ENCODE data around the gene KDM4C. TPM values are rescaled to one million over a fixed set of nuclear protein-coding genes. Genes with fewer than 3 reads are reported as not detected.

KDM4C gene
- total and polyA plus RNA-seq, 2 of the 13 experiments (the other 11 are each of a cell fraction or from before 2014, with no cell fraction given), result 19.4 to 23.6 TPM

DNA sequence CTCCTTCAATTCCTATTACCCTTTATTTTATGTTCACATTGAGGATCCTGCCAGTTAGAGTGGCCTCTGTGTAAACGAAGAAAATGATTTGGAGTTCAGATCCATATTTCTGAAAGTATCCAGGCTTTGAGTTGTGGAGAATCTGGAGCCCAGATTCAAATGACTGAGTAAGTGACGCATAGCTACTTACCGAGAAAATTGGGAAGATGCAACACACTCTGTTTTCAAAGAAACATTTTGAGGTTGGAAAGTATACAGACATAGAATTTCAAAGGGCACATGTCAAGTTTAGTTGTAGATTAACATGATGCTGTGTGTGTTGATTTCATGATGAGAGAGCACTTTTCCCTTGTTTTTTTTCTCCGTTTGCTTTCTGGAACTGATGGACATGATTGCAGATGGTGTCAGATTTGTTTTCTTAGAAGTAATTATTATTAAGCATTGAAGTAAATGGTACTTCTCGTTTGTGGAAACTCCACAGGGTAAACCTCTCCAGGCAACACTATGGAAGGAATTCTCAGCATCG lies 148.1 kb downstream of the KDM4C start (continued):
- TF ChIP-seq, protein P1, sequence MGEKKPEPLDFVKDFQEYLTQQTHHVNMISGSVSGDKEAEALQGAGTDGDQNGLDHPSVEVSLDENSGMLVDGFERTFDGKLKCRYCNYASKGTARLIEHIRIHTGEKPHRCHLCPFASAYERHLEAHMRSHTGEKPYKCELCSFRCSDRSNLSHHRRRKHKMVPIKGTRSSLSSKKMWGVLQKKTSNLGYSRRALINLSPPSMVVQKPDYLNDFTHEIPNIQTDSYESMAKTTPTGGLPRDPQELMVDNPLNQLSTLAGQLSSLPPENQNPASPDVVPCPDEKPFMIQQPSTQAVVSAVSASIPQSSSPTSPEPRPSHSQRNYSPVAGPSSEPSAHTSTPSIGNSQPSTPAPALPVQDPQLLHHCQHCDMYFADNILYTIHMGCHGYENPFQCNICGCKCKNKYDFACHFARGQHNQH (CRISPR knock-in tag; IDR thresholded peaks at IDR 0.05), result no peak
- TF ChIP-seq ISL2 (CRISPR knock-in tag; IDR thresholded peaks at IDR 0.05) (no peak), BRD4 (CRISPR knock-in tag; IDR thresholded peaks at IDR 0.05) (no peak), FLYWCH1 (CRISPR knock-in tag; IDR thresholded peaks at IDR 0.05) (no peak), CSRNP2 (CRISPR knock-in tag; conservative IDR thresholded peaks at IDR 0.05; ENCODE audit: low read depth) (no peak), CBFB (CRISPR knock-in tag; IDR thresholded peaks at IDR 0.05) (no peak), PAXIP1 (CRISPR knock-in tag; conservative IDR thresholded peaks at IDR 0.05) (peak; percentile 32; the same call in 1 of the 2 replicates), RARG (CRISPR knock-in tag; IDR thresholded peaks at IDR 0.05; ENCODE audit: low read depth) (no peak), RBFOX2 (IDR thresholded peaks at IDR 0.05; ENCODE audit: low read depth, low read length) (no peak), MLXIP (CRISPR knock-in tag; IDR thresholded peaks at IDR 0.05; ENCODE audit: borderline replicate concordance) (no peak), MAFF (IDR thresholded peaks at IDR 0.05; ENCODE audit: low read depth, low read length) (no peak), SATB2 (CRISPR knock-in tag; IDR thresholded peaks at IDR 0.05) (no peak), ARNT (IDR thresholded peaks at IDR 0.05) (no peak), EP300 (IDR thresholded peaks at IDR 0.05; ENCODE audit: low read depth in 2 of 2, low read length in 2 of 2) (peak in 1 of 2 experiments; percentile 30; a peak in 1 of 4 replicates), EP300 (CRISPR knock-in tag; IDR thresholded peaks at IDR 0.05; ENCODE audit: borderline replicate concordance) (no peak)
- TF ChIP-seq, protein P2, sequence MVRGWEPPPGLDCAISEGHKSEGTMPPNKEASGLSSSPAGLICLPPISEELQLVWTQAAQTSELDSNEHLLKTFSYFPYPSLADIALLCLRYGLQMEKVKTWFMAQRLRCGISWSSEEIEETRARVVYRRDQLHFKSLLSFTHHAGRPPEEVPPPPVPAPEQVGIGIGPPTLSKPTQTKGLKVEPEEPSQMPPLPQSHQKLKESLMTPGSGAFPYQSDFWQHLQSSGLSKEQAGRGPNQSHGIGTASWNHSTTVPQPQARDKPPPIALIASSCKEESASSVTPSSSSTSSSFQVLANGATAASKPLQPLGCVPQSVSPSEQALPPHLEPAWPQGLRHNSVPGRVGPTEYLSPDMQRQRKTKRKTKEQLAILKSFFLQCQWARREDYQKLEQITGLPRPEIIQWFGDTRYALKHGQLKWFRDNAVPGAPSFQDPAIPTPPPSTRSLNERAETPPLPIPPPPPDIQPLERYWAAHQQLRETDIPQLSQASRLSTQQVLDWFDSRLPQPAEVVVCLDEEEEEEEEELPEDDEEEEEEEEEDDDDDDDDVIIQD (CRISPR knock-in tag; IDR thresholded peaks at IDR 0.05; ENCODE audit: low read depth), result peak; percentile 44; the same call in 1 of the 2 replicates
- TF ChIP-seq, protein P3, sequence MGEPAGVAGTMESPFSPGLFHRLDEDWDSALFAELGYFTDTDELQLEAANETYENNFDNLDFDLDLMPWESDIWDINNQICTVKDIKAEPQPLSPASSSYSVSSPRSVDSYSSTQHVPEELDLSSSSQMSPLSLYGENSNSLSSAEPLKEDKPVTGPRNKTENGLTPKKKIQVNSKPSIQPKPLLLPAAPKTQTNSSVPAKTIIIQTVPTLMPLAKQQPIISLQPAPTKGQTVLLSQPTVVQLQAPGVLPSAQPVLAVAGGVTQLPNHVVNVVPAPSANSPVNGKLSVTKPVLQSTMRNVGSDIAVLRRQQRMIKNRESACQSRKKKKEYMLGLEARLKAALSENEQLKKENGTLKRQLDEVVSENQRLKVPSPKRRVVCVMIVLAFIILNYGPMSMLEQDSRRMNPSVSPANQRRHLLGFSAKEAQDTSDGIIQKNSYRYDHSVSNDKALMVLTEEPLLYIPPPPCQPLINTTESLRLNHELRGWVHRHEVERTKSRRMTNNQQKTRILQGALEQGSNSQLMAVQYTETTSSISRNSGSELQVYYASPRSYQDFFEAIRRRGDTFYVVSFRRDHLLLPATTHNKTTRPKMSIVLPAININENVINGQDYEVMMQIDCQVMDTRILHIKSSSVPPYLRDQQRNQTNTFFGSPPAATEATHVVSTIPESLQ (CRISPR knock-in tag; conservative IDR thresholded peaks at IDR 0.05), result no peak
